GM21529 (cell line): Measurements from ENCODE around the gene TSEN2.
"Not testable (repeated sequence)": the region's sequence is repeated elsewhere in the genome, so short reads cannot be mapped to it uniquely, and the experiment has no call there.

Source experiments
- ATAC-seq: cut with Tn5 transposase; IDR thresholded peaks from one replicate; pipeline ENCODE4 v1.9.1; 2021; ENCODE audit not compliant: unreplicated experiment

The TSEN2 gene

DNA sequence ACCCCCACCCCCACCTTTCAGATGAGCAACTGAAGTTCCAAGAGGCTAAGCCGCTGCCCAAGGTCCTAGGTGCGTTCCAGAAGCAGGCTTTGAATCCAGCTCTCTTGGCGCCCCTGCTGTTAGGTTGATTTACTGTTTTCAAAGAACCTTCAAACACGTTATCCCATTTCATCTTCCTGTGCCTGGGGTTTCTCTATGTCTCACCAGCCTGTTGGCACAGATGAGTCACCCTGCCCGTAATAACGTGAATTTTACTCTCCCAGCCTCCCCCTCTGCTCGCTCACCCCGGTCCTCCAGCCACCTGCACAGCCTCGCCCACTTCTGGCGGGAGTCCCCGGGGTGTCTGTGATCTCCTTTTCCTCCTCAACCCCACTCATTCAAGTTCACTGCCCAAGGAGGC, 13.0 kb upstream of the TSEN2 start:
- ATAC-seq: no peak

DNA sequence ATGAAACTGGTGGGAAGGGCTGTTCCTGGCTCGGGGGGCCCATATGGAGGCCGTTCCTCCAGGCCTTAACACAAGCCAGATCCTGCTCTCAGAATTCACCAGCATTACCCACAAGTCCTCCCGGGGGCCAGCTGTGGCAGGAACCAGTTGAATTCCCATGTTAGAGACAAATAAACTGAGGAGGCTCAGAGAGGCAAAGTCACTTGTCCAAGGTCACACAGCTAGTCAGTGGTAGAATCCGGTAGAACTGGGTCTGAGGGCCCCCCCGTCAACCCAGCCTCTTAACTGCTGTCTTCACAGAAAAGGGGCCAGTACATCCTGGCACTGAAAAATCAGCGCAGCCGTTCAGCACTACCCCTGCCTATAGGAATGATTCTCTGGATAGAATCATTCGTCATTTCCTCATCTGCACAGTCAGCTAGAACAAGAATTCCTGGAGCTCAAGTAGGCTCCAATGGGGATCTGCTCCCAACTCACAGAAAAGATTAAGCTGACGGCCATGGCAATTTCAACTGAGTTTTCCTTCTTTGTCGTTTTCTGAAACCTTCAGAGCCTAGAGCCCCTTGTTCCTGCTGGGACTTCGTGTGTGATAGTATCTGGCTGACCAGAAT, 12.2 kb upstream of the TSEN2 start:
- no peak for ATAC-seq

DNA sequence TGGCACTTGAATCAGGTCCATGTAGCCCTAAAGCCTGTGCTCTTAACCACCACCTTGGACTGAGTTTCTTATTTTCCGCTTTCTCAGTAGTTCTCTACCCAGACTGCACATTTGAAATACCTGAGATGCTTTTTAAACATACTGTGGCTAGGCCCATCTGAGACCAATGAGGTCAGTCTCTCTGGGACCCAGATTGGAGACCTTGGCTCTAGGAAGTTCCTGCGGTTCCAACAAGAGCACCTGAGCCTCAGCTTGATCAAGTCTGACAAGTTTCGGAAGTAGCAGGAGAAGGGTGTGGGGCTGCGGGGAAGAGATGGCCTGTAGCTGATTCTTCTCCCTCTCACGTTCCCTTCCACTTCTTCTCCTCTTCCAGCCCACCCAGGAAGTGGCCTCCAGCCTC, 11.5 kb upstream of the TSEN2 start:
- no peak for ATAC-seq

DNA sequence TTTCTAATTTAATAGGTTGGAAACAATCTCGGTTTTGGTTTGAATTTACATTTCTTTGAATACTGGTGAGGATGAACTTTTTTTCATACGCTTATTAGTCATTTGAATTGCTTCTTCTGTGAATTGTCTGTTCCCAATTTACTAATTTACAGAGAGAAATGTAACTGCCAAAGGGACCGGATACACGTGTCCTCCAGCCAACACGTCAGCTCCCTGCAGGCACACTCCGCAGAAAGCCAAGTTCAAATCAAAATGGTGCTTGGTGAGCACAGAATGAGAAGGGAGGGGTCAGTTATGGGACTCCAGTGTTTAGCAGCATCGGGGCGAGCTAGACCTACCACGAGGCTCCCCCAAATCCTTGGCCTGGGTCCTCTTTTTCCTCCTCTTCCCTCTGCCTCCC, 10.8 kb upstream of the TSEN2 start:
- ATAC-seq: no peak

DNA sequence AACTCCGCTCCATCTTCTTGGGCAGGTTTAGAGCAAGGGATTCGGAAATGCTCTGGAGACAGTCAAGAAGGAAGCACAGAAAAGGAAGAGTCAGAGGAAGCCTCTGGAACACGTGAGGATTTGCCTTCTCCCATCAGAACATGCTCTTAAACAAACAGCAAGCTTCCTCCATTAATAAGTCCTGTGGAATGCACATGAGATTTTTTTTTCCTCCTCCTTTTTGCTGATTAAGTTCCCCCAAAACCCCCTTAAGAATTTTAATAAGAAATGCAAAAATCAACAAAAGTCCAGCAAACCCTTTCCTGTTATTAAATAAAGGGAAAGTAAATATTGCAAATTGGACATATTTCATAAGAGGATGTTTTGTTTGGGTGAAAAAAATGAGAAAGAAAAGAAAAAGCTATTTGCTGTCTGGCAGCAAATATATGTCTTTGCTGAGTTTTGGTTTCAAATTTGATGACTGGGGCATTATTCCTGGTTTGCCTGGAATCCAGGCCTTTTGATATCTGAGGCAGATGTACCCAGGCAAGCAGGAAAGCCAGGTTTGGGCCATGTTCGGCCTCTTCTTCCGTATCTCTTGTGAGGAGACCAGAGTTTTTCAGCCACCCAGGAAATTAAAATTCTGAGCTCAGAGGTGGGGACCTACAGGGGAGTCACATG, 7.9 kb upstream of the TSEN2 start:
- no peak for ATAC-seq

DNA sequence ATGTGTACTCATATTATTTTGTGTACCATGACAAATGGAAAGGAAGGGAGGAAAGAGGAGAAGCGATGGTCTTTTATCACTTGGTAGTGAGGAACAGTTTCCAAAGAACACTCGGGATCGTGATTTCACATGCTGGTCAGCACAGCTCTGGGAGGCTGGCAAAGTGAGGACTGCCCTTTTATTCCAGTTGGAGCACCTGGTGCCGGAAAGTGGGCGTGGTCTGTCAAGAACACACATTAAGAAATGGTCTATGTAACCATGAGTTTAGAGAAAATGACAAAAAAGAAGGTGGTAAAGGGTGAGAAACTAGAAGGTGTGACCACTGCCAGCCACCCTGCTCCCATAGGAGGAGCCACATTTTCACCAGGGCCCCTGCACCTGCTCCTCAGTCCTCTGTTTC, 7.0 kb upstream of the TSEN2 start:
- no peak for ATAC-seq

DNA sequence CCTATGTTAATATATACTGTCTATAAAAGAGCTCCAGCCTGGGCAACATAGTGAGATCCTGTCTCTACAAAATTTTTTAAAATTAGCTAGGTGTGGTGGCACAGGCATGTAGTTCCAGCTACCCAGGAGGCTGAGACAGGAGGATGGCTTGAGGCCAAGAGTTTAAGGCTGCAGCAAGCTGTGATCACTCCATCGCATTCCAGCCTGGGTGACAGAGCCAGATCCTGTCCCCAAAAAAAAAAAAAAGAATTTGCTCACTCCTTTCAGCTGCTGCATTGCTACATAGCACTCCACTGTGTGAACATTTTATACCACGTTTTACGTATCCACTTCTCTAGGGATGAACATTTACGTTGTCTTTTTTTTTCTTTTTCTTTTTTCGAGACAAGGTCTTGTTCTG, 6.0 kb upstream of the TSEN2 start:
- no peak for ATAC-seq

DNA sequence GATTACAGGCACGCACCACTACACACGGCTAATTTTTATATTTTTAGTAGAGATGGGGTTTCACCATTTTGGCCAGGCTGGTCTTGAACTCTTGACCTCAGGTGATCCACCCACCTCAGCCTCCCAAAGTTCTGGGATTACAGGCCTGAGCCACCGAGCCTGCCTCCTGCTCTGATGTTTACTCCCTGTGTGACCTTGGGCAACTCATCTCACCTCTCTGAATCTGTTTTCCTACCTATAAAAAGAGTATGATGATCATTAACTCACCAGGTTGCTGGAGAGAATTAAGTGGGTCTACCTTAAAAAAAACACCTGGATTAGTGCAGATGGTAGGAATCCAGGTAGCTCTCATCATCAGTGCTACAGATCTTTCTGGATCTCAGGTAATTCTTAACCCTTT, 5.1 kb upstream of the TSEN2 start:
- ATAC-seq: not testable (repeated sequence)

DNA sequence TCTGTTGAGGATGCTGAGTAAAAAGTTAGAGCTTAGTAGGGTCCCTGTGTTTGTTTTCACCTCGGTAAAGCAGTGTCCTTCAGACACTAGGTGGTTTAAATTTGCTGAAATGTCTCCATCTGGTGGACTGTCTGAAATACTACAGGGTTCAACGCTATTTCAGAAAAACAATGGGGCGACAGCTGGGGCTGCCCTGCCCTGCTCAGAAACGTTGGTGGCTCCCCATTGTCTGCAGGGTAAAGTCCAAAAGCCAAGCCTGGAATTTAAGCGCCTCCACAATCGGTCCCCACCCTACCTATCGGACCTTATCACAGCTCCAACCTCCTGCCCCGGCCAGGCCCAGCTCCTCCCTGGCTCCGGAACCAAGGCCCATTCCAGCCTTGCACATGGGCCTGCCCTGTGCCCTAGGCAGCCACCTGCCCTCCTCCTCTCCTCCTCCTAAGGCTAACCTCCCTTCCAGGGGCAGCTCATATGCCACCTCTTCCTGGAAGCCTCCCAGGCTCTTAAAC, 4.3 kb upstream of the TSEN2 start:
- ATAC-seq: peak; percentile 29

DNA sequence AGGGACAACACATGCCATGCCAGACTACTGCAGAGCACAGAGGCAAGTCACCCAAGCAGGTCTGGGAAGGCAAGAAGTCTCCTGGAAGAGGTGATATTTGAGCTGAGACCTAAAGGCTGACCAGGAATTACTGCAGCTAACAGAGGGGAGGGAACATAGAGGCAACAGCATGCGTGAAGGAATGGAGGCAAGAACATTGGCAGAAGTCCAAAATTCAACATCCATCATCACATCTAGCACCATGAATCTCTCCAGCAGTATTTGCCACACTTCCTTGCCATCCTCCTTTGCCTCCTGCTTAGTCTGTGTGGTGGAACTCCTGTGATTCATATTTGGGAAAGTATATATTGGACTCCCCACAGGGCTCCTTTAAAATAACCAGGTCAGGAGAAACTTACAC, 870 bp upstream of the TSEN2 start:
- ATAC-seq: no peak

DNA sequence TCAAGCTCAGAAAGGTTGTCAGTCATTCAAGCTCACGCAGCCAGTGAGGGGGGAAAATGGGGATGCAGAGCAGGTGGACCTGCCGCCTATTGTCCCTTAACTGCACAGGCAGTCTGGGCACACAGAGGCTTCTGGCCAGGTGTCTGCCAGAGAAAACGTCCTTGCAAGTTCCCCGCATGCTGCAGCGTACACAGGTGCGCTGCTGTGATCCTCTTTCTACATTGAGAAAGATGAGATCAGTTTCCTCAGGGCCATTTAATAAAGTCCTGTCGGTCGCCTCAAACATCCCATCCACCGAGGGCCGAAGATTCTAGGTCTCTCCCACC, 445 bp upstream of the TSEN2 start:
- no peak for ATAC-seq

DNA sequence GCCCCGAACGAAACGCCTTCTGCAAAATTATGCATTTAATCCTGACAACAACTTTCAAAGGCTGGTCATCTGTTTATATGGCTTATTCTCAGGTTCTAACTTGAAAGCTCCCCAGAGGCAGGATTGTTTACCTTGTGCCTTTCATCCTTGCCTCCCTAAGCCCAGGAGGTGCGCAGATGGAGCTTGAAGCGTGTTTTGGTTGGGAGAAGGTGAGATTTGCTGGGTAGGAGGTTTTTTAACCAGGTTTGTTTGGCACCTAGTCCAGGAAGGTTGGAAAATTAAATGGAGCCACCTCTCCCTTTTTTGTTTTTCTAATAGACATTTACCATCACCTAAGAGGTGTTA, 675 bp downstream of the TSEN2 start:
- ATAC-seq: no peak

DNA sequence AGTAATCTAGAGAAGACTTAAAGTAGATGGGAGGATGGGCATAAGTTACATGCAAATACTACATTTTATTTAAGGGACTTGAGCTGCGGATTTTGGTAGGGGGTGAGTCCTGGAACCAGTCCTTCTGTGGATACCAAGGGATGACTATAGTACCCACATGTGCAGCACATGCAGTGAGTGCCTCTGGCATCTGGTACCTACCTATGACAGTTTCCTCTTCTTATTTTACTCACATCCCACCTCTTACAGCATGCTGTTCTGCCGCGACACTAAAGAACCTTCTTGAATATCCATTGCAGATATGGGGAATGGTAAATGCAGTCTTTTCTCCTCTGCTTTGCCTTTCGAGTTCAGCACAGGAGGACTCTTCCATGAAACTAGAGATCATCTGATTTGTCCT, 1.7 kb downstream of the TSEN2 start:
- ATAC-seq: no peak

DNA sequence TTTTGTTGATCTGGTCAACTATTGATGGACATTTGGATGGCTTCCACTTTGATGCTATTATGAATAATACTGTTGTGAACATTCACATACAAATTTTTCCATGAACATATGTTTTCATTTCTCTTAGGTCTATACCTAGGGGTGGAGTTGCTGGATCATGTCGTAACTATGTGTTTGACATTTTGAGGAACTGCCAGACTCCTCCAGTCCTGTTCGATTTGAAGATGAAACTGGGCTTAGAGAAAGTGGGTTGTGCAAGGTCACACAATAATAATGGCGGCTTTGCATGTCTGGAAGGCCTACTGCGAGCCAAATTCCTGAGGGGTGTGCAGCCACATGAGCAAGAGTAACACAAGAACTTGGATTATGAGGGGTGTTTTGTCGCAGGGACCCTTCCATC, 2.6 kb downstream of the TSEN2 start:
- ATAC-seq: no peak

DNA sequence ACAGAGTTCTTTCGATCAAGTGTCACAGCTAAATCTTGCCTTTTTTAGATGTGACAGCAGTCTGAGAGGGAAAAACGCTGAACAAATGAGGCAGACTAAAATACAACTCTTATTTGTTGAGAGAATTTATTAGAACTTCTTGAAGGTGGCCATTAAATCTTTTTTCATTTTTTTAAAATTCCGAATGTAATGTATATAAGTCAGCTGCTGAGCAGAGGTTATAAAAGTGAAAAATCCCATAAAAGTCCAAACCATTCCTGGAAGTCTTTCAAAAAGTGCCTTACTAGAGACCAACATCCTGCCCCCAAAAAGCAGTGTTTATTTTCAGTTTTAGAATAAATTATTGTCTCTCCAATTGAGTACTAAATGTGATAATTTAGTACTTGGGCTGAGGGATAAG, 3.1 kb downstream of the TSEN2 start:
- no peak for ATAC-seq

DNA sequence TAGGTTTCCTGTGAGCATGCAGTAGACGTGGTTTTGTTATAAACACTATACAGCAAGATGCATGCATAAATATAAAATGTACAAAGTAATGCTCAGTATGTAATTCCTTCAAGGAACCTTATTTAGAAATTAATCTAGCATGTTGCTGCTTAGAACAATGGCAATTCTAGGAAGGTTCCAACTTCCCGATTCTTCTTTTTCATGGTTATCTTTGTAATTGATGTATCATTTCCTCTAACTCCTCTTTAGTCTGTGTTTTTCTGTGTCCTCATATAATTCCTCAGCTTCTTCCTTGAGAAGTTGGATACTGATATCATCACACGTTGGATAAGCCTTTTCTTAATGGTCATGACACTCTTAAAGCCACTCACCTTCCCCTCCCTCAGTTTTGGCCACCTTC, 3.5 kb downstream of the TSEN2 start:
- no peak for ATAC-seq

DNA sequence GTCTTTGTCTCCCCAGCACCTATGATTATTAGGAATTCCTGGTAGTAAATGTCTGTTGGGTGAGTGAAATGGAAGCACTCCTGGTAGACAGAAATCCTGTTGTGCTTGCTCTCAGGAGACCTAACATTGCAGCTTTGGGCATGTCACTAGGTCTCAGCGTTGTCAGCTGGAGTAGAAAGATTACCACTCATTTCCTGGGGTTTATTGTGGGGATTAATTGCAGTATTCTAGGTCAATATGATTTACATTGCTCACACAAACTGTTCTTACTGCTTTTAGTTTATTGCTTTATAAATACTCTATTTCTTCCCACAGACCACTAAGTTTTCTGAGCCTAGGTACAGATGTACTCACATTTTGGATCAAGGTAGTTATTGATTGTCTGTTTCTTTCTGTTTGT, 5.1 kb downstream of the TSEN2 start:
- no peak for ATAC-seq

DNA sequence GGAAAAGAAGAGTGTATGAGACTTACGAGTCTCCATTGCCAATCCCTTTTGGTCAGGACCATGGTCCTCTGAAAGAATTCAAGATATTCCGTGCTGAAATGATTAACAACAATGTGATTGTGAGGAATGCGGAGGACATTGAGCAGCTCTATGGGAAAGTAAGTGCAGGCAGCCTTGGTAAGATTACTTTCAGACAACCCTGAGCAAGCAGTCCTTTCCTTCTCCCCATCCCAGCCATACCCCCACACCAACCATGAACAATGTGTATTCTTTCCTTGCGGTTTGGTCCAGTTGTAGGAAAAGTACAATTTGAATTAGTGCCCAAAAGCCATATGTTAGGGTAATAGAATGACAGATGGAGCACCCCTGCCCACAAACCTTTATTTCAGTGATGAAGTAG, 5.6 kb downstream of the TSEN2 start:
- no peak for ATAC-seq

DNA sequence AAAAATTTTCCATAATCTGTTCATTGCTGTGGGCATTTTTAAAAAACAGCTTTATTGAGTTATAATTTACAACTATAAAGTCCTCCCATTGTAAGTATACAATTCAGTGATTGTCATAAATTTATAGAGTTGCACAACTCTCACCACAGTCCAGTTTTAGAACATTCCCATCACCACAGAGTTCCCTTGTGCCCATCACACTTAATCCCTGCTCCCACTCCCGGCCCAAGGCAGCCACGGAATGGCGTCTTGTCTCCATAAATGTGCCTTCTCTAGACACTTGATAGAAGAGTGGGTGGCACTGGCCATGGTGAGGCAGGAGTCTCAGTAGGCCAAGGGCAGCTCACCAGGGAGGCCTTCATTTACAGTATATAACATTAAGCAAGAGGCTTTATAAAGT, 6.3 kb downstream of the TSEN2 start:
- ATAC-seq: no peak

DNA sequence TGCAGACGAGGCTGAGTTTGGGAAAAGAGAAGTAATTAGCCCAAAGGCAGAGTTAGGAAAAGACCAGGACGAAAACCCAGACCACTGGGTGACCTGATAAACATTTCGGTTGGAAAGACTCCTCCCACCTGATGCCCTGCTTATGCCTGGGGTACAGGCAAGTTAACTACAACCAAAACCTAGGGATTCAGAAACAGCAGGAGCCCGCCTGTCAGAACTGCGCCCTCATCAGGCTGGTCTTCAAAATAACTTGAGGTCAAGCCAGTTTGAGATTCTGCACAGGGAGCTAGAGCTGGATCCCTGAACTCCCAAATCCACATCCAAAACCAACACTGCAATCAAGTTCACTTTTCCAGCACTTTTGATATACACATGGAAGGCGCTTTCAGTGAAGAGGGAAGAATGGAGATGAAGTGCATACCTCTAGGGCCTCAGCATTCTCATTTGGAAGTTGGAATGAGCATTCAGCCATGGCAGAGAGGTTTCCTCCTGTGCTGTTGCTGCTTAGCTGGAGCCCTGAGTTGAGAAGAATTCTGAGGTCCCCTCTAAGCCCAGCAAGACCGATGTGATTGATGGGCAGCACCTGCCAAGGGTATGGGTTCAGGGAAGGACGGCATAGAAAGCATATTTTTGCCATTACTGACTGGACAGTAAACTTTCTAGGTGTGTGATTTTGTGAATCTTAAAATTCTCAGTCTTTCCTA, 11.6 kb downstream of the TSEN2 start:
- no peak for ATAC-seq

DNA sequence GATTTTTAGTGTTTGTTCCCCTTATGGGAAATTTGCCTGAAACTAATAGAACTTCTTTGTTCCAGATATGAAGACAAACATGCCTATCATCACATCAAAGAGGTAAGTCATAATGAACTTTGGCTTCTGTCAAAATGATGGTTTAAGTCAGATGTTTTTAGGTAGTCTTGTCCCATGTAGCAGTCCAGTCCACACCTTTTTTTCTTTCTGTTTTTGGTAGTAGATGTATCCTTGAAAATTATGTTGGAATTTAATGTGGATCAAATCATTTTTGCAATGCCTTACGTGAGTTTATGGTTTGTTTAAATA, 12.1 kb downstream of the TSEN2 start:
- no peak for ATAC-seq

DNA sequence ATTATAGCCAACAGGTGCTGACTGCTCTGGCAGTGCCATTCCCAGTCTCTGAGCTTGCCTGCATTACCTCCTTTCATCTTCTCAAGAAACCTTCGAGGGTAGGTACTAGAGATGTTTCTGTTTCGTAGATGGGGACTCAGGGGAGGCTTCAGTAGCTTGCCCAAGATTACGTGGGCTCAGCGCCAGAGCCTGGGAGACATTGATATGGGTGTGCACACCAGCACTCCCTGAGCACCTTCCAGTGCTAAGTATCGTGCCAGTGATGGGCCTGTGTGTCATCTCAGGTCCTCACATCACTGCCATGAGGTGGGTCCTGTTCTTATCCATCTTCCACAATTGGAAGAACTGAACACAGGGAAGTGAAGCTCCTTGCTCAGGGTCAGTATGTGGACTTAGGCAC, 15.2 kb downstream of the TSEN2 start:
- ATAC-seq: no peak
